ENCODE measurements around the gene AP1B1. TPM values are rescaled to one million over a fixed set of nuclear protein-coding genes. Genes with fewer than 3 reads are reported as not detected.

Gene AP1B1
- total RNA-seq, 2 donors from 2014 or later = 53.7 to 63.0 TPM

- intact Hi-C loops (cut with DNase I) = loop anchor here in 1 of 2 donors (2.0 kb wide), 1 partner anchor 51 kb away; no protein-coding TSS in a partner anchor
- DNase-seq (ENCODE audit: low spot score) = no peak
Observed at GRCh38 chr22:29323641-29324040, 64.7 kb downstream of the AP1B1 start.

DNA sequence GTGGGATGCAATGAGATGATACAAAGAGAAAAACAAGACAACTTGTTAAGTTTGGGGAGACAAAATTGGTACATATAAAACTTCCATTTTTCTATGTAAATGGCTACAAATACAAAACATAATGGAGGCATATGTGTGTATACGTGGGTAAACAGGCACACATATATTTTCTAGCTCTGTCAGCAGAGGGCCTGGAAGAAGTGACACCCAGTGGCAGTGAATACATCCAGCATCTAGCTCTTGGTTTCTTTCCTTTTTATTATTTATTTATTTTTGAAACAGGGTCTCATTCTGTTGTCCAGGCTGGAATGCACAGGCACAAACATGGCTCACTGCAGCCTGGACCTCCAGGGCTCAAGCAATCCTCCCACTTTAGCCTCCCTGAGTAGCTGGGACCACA is 67.8 kb downstream of the AP1B1 start:
- no peak for DNase-seq (ENCODE audit: low spot score)
- intact Hi-C loops (cut with DNase I) = no loop called here

- no peak for DNase-seq (ENCODE audit: low spot score)
- intact Hi-C loops (cut with DNase I) = no loop called here
Observed at GRCh38 chr22:29319072-29319471, 69.3 kb downstream of the AP1B1 start.

DNA sequence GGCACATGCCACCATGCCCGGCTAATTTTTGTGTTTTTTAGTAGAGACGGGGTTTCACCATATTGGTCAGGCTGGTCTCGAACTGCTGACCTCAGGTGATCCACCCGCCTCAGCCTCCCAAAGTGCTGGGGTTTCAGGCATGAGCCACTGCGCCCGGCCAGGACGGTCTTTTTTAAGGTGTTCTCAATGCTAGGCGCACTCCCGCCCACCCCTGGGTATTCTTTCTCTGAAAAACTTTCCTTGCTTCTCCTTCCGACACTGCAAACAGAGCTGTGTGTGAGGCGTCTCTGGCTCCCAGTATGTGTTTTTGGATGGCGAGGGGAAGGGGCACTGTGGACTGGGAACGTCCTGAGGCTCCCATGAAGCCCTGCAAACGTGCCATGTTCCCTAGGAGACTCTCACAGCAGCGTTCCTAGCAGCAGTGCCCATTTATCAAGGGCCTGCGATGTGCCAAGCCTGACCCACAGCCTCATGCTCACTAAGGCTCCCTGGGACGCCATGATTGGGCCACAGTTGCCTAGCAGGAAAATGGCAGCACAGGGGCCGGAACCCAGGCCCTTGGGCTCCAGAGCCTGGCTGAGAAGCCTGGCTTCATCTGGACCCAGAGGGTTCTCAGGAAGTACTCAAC is 70.4 kb downstream of the AP1B1 start:
- no peak for DNase-seq (ENCODE audit: low spot score)
- intact Hi-C loops (cut with DNase I) = no loop called here

GRCh38 chr22:29316141-29316828 is 72.1 kb downstream of the AP1B1 start:
- DNase-seq (ENCODE audit: low spot score) = no peak
- intact Hi-C loops (cut with DNase I) = no loop called here

GRCh38 chr22:29315286-29316140 is 72.9 kb downstream of the AP1B1 start, which contains the start of gene RASL10A:
Gene RASL10A, minus strand, starts transcription at chr22:29315697. Its CDS starts 451 bp downstream, at chr22:29315246.
- DNase-seq (ENCODE audit: low spot score) = no peak
- intact Hi-C loops (cut with DNase I) = no loop called here

DNA sequence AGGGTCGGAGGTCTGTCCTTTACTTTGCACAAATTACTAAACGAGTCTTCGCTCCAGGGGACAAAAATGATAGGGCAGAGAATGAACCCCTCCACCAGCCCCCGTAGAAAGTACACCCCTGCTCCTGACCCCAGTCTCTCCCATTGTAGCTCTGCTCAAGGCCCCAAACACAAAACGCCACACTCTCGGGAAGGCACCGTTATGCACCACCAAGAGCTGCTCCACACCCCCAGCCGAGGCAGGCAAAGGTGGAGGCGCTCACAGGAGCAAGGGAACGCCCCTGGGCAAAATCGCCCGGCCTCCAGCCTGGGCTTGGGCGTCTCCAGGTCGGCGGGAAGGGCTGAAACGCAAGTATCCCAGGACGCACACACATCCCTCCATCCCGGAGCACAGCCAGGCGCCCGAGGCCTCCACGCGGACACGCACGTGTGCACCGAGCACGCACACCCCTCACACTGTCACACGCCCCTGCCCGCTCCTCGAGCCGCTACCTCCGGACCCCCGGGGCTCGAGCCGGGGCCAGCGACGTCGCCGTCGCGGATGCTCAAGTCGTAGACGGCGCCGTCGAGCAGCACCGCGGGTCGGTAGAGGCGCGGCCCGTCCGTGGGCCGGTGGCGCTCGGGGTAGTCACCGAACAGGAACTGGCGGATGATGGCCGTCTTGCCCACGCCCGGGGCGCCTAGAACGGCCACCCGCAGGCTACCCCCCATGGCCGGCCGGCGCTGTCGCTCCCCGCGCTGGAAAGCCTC is 73.7 kb downstream of the AP1B1 start:
- intact Hi-C loops (cut with DNase I) = no loop called here
- DNase-seq (ENCODE audit: low spot score) = no peak

DNA sequence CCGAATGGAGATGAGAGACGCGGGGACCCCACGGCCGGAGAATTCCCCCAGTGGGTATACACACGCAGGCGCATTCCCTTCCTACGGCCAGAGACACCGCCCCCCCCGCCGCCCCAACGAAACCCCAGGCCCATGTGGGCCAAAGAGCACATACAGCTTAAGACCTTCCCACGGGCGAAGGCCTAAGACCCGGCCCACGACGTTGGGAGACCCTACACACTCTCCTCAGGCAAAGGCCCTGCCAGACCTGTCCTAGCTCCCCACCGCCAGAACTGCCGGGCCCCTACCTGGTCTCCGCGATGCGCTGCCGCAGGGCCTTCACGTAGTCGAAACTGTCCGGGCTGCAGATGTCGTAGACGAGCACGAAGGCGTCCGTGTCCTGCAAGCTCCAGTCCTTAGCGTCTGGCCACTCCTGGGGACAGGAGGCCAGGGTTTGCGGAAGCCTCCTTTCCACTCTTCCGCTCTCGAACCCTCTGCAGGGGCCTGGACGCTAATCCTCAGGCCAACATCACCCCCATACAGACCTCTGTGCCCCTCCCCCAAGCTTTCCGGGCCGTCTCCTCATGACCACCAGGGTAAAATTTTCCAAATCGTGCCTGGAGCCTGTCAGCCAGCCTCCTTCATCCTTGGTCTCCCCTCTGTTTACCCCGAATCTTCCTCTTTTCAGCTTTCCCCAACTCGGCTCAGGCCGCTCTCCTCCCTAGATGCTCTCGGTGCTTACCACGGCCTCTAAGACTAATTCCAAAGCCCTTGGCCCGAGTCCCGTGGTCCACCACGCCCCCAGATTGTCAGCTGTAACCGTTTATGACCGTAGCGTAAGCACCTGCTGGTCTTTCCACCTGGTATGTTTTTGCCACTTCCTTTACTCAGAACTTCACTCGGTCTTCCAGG is 74.5 kb downstream of the AP1B1 start:
- intact Hi-C loops (cut with DNase I) = no loop called here
- peak; percentile 78 for DNase-seq (ENCODE audit: low spot score)

GRCh38 chr22:29313126-29313575 is 75.2 kb downstream of the AP1B1 start:
- intact Hi-C loops (cut with DNase I) = no loop called here
- peak; percentile 87 for DNase-seq (ENCODE audit: low spot score)

DNA sequence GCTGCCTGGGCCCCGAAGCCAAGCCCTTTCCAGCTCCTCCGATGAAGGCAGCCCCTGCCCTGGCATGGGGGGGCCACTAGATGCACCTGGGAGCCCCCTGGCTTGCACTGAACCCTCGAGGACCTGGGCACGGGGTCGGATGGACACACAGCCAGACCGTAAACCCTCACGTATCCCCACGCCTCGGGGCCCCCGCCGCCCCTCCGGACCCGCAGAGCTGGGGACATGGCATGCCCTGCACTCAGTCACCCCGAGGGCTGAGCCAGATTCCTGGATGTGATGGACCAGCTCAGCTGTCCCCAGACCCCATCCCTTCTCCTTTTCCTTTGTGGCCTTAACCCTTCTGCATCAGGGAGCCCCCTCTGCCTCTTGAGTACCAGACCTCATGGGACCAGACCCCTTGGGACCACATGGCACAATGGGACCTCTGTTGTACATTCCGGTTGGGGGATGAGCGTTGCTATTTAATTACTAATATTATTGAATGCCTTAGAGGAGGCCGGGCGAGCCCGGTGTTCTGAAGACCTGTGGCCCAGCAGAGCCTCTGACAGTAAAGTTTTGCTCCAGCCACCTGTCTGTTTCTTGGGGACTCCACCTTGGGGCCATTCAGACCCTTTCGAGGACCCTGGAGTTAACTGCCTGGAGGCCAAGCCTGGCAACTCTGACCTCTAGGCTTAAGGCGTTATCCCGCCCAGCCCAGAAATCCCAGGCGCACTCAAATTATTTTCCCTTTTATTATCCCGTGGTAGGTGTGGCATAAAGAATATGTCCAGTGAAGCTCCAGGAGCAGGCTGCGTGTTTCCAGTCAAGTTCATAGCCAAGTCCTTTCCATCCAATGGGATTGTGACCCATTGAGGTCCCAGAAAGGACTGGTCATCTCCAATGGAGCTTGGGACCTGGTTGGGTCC is 75.9 kb downstream of the AP1B1 start:
- intact Hi-C loops (cut with DNase I) = no loop called here
- DNase-seq (ENCODE audit: low spot score) = peak; percentile 80

DNA sequence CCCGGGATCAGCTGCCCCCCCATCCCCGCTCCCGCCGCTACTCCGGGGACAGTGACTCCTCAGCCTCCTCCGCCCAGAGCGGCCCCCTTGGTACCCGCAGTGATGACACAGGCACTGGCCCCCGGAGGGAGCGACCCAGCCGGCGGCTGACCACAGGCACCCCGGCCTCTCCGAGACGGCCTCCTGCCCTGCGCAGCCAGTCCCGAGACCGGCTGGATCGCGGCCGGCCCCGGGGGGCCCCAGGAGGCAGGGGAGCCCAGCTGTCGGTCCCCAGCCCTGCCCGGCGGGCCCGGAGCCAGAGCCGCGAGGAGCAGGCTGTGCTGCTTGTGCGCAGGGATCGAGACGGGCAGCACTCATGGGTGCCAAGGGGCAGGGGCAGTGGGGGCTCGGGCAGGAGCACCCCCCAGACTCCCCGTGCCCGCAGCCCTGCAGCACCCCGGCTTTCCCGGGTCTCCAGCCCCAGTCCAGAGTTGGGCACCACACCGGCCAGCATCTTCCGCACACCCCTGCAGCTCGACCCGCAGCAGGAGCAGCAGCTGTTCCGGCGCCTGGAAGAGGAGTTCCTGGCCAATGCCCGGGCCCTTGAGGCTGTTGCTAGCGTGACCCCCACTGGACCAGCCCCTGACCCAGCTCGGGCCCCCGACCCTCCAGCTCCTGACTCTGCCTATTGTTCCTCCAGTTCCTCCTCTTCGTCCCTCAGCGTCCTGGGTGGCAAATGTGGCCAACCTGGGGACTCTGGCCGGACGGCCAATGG is 76.7 kb downstream of the AP1B1 start:
- intact Hi-C loops (cut with DNase I) = no loop called here
- DNase-seq (ENCODE audit: low spot score) = peak; percentile 86

GRCh38 chr22:29310863-29311339 is 77.5 kb downstream of the AP1B1 start:
- peak; percentile 98 for DNase-seq (ENCODE audit: low spot score)
- intact Hi-C loops (cut with DNase I) = no loop called here

DNA sequence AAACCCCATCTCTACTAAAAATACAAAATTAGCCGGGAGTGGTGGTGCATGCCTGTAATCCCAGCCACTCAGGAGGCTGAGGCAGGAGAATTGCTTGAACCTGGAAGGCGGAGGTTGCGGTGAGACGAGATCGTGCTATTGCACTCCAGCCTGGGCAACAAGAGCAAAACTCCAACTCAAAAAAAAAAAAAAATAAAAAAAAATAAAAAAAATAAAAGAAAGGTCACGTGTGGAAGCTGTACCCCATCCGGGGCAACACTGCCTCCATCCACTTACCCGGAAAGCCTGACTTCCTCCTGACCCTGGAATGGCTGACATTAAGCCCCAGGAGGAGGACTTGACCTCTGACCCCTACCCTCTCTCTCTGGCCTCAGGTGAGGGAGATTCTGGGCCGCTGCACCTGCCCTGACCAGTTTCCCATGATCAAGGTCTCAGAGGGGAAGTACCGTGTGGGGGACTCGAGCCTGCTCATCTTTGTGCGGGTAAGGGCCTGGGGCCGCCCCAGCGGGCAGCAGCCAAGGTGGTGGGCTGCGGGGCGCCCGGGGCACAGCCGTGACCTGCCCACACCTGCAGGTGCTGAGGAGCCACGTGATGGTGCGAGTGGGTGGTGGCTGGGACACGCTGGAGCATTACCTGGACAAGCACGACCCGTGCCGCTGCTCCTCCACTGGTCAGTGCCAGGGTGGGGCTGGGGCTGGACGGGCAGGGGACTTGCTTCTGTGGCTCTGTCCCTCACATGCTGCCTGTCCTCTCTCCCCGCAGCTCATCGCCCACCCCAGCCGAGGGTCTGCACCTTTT is 78.1 kb downstream of the AP1B1 start:
- DNase-seq (ENCODE audit: low spot score) = peak; percentile 76
- intact Hi-C loops (cut with DNase I) = no loop called here

DNA sequence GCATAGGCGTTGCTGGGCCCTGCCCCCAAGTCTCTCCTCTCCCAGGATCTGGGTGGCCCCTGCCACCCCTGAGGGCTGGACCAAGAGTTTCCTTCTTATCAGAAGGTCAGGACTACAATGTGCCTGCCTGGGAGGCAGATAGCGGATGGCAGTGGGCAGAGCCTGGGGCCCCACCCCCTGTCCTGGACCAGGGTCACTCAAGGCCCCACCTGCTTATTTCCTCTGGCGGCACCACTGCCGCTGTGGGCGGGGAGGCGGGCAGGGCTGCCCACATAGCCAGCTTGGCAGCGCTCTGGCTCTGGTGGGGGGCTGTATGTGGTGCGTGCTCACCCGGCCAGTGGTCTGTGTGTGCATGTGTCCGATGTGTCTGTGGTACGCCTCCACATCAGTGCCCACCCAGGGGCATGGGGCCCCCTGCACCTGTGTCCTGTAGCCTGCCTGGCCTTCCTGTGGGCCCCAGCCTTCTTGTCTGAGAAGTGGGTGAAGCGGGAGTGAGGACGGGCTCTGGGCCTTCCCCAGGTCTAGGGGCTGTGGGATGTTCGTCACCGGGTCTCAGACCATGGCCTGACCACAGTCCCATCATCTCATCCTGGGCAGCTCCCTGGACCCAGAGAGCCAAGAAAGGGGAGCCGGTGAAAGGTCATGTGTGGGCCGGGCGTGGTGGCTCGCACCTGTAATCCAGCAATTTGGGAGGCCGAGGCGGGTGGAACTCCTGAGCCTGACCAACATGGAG is 78.9 kb downstream of the AP1B1 start:
- DNase-seq (ENCODE audit: low spot score) = peak; percentile 84
- intact Hi-C loops (cut with DNase I) = no loop called here

DNA sequence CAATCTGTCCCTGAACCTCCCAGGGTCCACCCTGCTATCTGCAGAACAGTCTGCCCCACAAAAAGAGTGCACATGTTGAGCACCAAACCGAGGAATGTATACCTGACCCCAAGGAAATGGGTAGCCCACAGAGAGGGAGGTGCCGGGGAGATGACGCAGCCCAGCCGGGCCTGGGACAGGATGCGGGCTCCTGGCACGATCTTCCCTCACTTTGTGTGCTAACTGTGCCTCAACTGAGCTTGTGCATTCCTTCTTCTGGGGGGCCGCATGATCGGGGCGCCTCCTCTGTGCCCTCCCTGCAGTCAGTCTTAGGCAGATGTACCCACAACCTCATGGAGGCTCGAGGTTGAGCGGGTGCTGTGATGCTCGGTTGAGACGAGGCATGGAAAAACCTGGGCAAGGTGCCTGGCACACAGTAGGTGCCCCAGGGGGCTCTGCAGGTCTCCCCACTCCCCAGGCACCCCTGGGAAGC is 79.5 kb downstream of the AP1B1 start:
- intact Hi-C loops (cut with DNase I) = no loop called here
- DNase-seq (ENCODE audit: low spot score) = peak; percentile 81

Measured in posterior vena cava (tissue), 2 donors.